NCI-H748 (cell line): Measurements from ENCODE around the gene VRK1.
"Not testable (repeated sequence)": the region's sequence is repeated elsewhere in the genome, so short reads cannot be mapped to it uniquely, and the experiment has no call there.

ENCODE experiments used
- DNase-seq: peaks from one replicate; lab custom pipeline; 2025; ENCODE audit not compliant: unreplicated experiment; lab: John Stamatoyannopoulos, UW

The VRK1 gene

DNA sequence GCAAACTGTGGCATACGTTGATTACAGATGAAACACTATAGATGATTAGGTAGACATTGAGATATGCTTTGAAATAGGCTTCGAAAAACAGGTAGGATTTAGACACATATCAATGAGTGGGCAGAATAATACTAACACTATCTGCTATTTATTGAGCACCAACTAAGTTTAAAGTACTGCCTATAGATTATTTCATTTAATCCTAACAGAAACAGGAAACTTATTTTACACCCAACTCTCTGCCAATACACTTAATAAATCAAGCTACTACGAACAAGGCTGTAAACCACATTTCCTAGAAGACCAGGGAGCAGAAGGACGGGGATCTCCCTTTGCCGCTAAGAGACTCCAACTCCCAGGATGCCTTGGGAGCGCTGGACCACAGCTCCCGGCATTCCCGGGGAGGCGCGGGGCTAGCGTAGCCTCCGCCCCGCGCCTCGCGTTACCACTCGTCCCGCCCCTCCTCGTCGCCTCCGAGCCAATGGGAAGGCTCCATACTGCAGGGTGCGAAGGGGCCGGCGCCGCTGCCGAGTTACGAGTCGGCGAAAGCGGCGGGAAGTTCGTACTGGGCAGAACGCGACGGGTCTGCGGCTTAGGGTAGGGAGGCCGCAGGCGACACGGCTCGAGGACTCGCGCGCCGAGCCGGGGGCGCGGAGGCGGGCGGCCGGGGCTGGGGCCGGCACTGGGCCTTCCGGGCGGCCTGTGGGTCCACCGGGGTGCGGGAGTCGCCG is at the start of gene VRK1:
Gene VRK1, plus strand, starts transcription at position 532 of the 731 bp plus-strand sequence. CDS start 36,090 bp downstream, outside the sequence.
- DNase-seq = peak; percentile 99

DNA sequence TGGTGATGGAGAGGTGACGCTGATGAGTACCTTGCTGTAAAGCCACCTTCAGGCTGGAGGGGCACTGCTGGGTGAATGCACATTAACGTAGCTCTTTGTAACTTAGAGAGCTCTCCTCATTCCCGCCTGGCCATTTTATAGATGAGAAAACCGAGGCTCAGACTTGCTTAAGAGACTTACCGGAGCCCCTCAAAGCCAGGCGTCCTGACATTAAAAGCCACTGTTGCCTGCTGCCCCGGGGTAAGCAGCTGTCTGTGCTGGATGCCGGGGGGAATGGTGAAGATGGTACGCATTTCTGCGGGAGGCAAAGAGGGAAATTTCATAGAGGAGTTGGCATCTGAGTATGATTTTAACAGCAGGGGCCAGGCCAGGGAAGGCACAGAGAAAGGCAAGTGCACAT is 49.6 kb upstream of the VRK1 start:
- no peak for DNase-seq

DNA sequence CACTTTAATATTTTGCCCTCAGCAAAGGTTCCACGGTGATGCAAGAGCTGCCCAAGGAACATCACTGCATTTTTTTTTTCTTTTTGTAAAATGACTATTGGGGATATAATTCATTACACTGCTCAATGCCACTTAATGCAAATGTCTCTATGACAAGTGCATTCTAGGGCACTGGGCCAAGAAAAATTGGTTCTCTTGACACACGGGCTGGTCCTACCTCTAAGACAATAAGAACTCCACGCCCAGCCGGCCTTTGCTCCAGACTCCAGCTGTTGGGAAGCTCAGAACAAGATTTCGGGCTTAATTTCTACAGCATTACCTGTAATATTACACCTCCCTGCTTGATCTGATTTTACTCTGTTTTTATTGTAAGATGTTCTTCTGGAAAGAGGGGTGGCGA is 48.8 kb upstream of the VRK1 start:
- peak; percentile 92 for DNase-seq

DNA sequence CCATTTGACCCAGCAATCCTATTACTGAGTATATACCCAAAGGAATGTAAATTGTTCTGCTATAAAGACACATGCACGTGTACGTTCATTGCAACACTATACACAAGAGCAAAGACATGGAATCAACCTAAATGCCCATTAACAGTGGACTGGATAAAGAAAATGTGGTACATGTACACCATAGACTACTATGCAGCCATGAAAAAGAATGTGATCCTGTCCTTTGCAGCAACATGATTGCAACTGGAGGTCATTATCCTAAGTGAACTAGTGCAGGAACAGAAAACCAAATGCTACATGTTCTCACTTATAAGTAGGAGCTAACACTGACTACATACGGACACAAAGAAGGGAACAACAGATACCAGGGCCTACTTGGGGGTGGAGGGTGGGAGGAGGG is 45.7 kb upstream of the VRK1 start:
- DNase-seq = no peak

DNA sequence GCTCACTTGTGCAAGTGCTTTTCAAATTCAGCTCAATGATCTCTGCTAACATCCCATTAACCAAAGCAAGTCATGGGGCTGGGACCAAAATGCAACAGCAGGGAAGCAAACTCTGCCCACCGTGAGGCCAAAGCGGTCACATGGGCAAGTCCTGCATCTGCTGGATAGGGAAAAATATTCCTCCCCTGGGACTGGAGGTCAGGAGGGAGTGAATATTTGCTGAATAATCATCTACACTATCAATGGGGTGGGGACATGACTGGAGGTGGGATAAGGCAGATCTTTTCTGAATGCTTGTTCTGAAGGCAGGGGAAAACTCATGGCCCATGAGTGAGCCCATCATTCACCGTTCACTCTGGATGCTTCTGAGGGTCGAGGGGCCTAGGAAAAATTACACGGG is 45.1 kb upstream of the VRK1 start:
- no peak for DNase-seq

GRCh38 chr14:96752594-96752993 is 44.6 kb upstream of the VRK1 start:
- DNase-seq = no peak

- DNase-seq = no peak
Observed at GRCh38 chr14:96754162-96754844, 42.9 kb upstream of the VRK1 start.

GRCh38 chr14:96754845-96755184 is 42.4 kb upstream of the VRK1 start:
- peak; percentile 49 for DNase-seq

DNA sequence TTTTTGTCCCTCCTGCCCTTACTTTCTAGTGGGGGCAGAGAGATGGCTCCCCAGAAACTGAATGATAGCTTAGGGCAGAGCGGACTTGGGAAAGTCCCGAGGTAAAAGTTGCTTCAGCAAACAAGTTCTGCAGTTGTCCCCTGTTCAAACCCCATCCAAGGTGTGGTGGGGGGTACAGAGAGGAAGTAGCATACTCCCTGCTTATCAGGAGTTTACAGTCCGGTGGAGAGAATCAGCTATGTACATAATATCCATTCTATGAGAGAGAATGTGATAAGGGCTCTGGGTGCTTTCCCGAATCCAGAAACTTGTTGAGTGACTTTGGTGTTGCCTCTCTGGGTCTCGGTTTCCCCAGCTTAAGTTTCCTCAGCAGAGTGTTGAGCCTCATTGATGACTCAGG is 40.4 kb upstream of the VRK1 start:
- no peak for DNase-seq

DNA sequence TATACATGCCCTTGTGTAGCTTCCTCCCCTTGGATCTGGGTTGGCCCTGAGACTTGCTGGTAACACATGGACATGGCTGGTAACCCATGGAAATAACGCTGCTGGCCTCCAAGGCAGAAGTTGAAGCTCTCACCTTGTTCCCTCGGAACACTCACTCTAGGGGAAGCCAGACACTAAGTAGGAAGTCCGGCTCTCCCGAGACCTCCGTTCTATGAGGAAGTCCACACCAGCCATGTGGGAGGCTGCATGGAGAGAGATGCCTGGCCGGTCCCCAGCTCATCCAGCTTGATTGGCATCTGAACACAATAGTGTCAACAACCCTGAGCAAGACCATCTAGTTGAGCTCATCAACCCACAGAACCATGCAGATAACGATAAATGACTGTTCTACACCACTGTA is 39.7 kb upstream of the VRK1 start:
- DNase-seq = no peak

GRCh38 chr14:96761066-96761465 is 36.1 kb upstream of the VRK1 start:
- DNase-seq = no peak

GRCh38 chr14:96762650-96763049 is 34.5 kb upstream of the VRK1 start:
- DNase-seq = peak; percentile 90

DNA sequence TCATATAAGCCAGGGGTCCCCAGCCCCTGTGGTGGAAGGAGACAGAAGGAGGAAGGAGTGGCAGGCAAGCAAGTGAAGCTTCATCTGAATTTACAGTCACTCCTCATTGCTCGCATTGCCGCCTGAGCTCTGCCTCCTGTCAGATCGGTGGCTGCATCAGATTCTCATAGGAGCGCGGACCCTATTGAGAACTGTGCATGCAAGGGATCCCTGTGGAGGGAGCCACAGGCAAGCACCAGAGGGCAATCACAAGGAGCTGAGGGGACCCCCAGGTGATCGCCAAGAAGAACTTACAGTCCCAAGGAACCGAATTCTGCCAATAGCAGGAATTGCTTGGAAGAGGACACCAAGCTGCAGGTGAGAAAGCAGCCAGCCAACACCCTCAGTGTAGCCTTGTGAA is 33.2 kb upstream of the VRK1 start:
- no peak for DNase-seq

GRCh38 chr14:96765205-96765604 is 32.0 kb upstream of the VRK1 start:
- not testable (repeated sequence) for DNase-seq

DNA sequence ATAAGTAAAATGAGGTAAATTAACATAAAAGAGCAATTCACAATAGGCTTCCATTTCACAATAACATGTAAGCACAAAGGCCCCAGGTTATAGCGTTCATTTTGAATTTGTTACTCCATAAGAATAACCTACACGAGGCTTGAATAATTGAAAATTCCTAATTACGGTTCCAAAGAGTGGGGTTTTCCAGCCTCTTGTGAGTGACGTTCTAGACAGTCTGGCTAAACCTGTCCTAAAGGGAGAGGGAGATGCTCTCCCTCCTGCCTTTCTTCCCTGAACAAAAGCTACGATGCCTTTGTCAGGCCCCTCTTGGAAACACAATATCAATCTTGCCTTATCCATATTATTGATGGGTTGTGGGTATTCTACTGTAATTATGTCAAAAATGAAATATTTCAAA is 24.3 kb upstream of the VRK1 start:
- no peak for DNase-seq

GRCh38 chr14:96776791-96777190 is 20.4 kb upstream of the VRK1 start:
- DNase-seq = no peak

GRCh38 chr14:96780500-96780899 is 16.7 kb upstream of the VRK1 start:
- DNase-seq = no peak

GRCh38 chr14:96781371-96781770 is 15.8 kb upstream of the VRK1 start:
- no peak for DNase-seq

GRCh38 chr14:96782436-96782835 is 14.7 kb upstream of the VRK1 start:
- DNase-seq = no peak

- no peak for DNase-seq
Observed at GRCh38 chr14:96783043-96783914, 13.9 kb upstream of the VRK1 start.

GRCh38 chr14:96783915-96784224 is 13.3 kb upstream of the VRK1 start:
- DNase-seq = no peak

DNA sequence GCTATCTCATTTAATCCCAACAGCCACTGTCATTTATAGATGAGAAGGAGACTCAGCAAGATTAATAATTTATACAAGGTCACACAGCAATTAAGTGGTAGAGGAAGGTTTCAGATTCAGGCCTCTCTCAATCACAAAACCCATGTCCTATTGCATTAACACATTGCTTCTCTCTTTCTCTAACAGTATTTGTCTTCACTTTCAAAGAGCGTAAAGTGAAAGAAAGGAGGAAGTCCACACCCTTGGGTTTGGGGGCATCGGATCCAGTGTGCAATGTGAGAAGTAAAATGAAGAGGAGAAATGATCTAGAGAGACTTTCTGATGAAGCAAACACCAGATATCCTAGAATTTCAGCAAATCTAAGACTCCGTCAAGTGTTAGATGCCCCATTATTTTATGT is 7.0 kb upstream of the VRK1 start:
- no peak for DNase-seq
